Placental pericyte (primary cell): ENCODE data around the gene IGFL1. TPM values are rescaled to one million over a fixed set of nuclear protein-coding genes. Genes with fewer than 3 reads are reported as not detected.

Experiments
- total RNA-seq: library from RNA; depleted of rRNA; stranded (reverse); fragments of >200 nt; gene quantifications from 2 replicates; pipeline ENCODE4 v1.2.3, GENCODE V29; 2012

Gene IGFL1
- total RNA-seq: not detected in 2 replicates

GRCh38 chr19:46229442-46229841 lies at the start of gene IGFL1:
IGFL1 (plus strand) TSS chr19:46229742; CDS start chr19:46229775, 33 bp downstream.

Other genes starting within 250 kb of the IGFL1 start
- 3.9 and 11.3 TPM in 2 replicates for gene CCDC61, start 234.3 kb upstream of the IGFL1 start, total RNA-seq
- gene PGLYRP1, start 206.7 kb upstream of the IGFL1 start, total RNA-seq: not detected in 2 replicates
- gene IGFL4, start 188.7 kb upstream of the IGFL1 start, total RNA-seq: 0.14 TPM in 1 of 2 replicates, not detected in the other
- gene IGFL3, start 105.1 kb upstream of the IGFL1 start, total RNA-seq: not detected in 2 replicates
- gene IGFL2, start 81.5 kb upstream of the IGFL1 start, total RNA-seq: 0.29 TPM in 1 of 2 replicates, not detected in the other
- 3.7 and 5.5 TPM in 2 replicates for gene HIF3A, start 67.3 kb downstream of the IGFL1 start, total RNA-seq
- gene PPP5C, start 117.3 kb downstream of the IGFL1 start, total RNA-seq: 58.2 and 107 TPM in 2 replicates
- gene CCDC8, start 183.8 kb downstream of the IGFL1 start, total RNA-seq: 14.9 and 18.2 TPM in 2 replicates
- under 0.01 TPM in 2 replicates for gene PNMA8C, start 199.2 kb downstream of the IGFL1 start, total RNA-seq
- gene PNMA8A, start 241.8 kb downstream of the IGFL1 start, total RNA-seq: 2.2 and 13.3 TPM in 2 replicates